Gastrocnemius medialis (tissue), 4 donors: ENCODE results near the gene SLC9A1.

Source experiments
- CTCF ChIP-seq, 5 experiments: fragments of 450-650 bp in 3 of 5; fragments of 200-600 bp in 2 of 5; sonication (generic) in 2 of 5; IDR thresholded peaks in 4 of 5; conservative IDR thresholded peaks in 1 of 5; 1 replicate in 4 of 5; 2 replicates in 1 of 5; pipeline ENCODE4 v1.5.1; 2016 to 2019; ENCODE audit warnings: antibody characterized with exemption in 5 of 5, mild to moderate bottlenecking in 3 of 5, moderate library complexity in 3 of 5
- POLR2A ChIP-seq, 2 donors: fragments of 450-650 bp; IDR thresholded peaks; one replicate each; pipeline ENCODE4 v1.6.1; 2017; ENCODE audit warnings: antibody characterized with exemption in 2 of 2, mild to moderate bottlenecking in 2 of 2, moderate library complexity in 2 of 2

- TF ChIP-seq CTCF (IDR thresholded peaks at IDR 0.05 in 4 of 5, conservative IDR thresholded peaks at IDR 0.05 in 1 of 5): no peak
- no peak for TF ChIP-seq POLR2A (IDR thresholded peaks at IDR 0.05)
Measured at GRCh38 chr1:27086026-27086425, 68.9 kb downstream of the SLC9A1 start.
